ENCODE results near the gene SURF1. TPM values are rescaled to one million over a fixed set of nuclear protein-coding genes. Genes with fewer than 3 reads are reported as not detected.

The SURF1 gene, protein sequence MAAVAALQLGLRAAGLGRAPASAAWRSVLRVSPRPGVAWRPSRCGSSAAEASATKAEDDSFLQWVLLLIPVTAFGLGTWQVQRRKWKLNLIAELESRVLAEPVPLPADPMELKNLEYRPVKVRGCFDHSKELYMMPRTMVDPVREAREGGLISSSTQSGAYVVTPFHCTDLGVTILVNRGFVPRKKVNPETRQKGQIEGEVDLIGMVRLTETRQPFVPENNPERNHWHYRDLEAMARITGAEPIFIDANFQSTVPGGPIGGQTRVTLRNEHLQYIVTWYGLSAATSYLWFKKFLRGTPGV
- total RNA-seq (100 to 1,000 TPM in 1 of 9 donors, 10 to 100 TPM in 8; 50.9 to 111 (median 71.5) TPM), polyA plus RNA-seq (10 to 100 TPM; 55.7 to 96.3 (median 79.9) TPM)
- long read RNA-seq, donor 1, transcript SURF1-201 (9 exons, 1,093 nt): major isoform, 42 of 44 reads
- long read RNA-seq, donor 1, partial matches to known transcripts: 0 of 44 reads
- long read RNA-seq, donor 1, other reads (novel, unspliced or antisense): 0 of 44 reads
- long read RNA-seq, donor 2, transcript SURF1-201 (9 exons, 1,093 nt): major isoform, 19 of 21 reads
- long read RNA-seq, donor 2, partial matches to known transcripts: 0 of 21 reads
- long read RNA-seq, donor 2, other reads (novel, unspliced or antisense): 0 of 21 reads
- long read RNA-seq, donor 3, transcript SURF1-201 (9 exons, 1,093 nt): major isoform, 27 of 28 reads
- long read RNA-seq, donor 3, partial matches to known transcripts: 0 of 28 reads
- long read RNA-seq, donor 3, other reads (novel, unspliced or antisense): 0 of 28 reads
- long read RNA-seq, donor 4, transcript SURF1-201 (9 exons, 1,093 nt): major isoform, 18 of 24 reads
- long read RNA-seq, donor 4, partial matches to known transcripts: 0 of 24 reads
- long read RNA-seq, donor 4, other reads (novel, unspliced or antisense): 3 of 24 reads
- long read RNA-seq, donor 5, transcript SURF1-205 (8 exons, 991 nt): minor isoform, 6 of 106 reads
- long read RNA-seq, donor 5, transcript SURF1-203 (2 exons, 493 nt): minor isoform, 5 of 106 reads
- long read RNA-seq, donor 5, transcript SURF1-201 (9 exons, 1,093 nt): major isoform, 86 of 106 reads
- long read RNA-seq, donor 5, partial matches to known transcripts: 2 of 106 reads
- long read RNA-seq, donor 5, other reads (novel, unspliced or antisense): 6 of 106 reads
- long read RNA-seq, donor 6, partial matches to known transcripts: 3 of 9 reads
- long read RNA-seq, donor 6, other reads (novel, unspliced or antisense): 2 of 9 reads
- long read RNA-seq, donor 7, transcript SURF1-201 (9 exons, 1,093 nt): major isoform, 18 of 24 reads
- long read RNA-seq, donor 7, partial matches to known transcripts: 0 of 24 reads
- long read RNA-seq, donor 7, other reads (novel, unspliced or antisense): 0 of 24 reads
- long read RNA-seq, donor 8, transcript SURF1-201 (9 exons, 1,093 nt): major isoform, 33 of 38 reads
- long read RNA-seq, donor 8, partial matches to known transcripts: 0 of 38 reads
- long read RNA-seq, donor 8, other reads (novel, unspliced or antisense): 0 of 38 reads
- long read RNA-seq, donor 9, transcript SURF1-201 (9 exons, 1,093 nt): major isoform, 21 of 24 reads
- long read RNA-seq, donor 9, partial matches to known transcripts: 0 of 24 reads
- long read RNA-seq, donor 9, other reads (novel, unspliced or antisense): 0 of 24 reads
- long read RNA-seq, donor 10, transcript SURF1-201 (9 exons, 1,093 nt): major isoform, 27 of 32 reads
- long read RNA-seq, donor 10, partial matches to known transcripts: 0 of 32 reads
- long read RNA-seq, donor 10, other reads (novel, unspliced or antisense): 0 of 32 reads

GRCh38 chr9:133356391-133357091, at the start of gene SURF1, which contains the start of gene SURF2:
Gene SURF1 (minus strand): TSS chr9:133356487. CDS start chr9:133356453, 34 bp downstream.
Gene SURF2 (plus strand): TSS chr9:133356550. CDS start chr9:133356593, 43 bp downstream.
- TF ChIP-seq CTCF (IDR thresholded peaks at IDR 0.05) (no peak), POLR2A (IDR thresholded peaks at IDR 0.05) (peak in 1 of 2 donors; percentile 63)
- Histone ChIP-seq H3K4me1 (replicated peaks in 1 of 2) (peaks cover 11 to 38% of the 10 kb centered on the region in 2 donors), H3K27me3 (no peaks in the 10 kb centered on the region), H3K9me3 (replicated peaks in 1 of 3) (no peaks in the 10 kb centered on the region), H3K36me3 (replicated peaks in 1 of 2) (peaks cover 0 to 32% of the 10 kb centered on the region in 2 donors), H3K4me3 (peak within 1 kb of the TSS in 3 of 4 donors; percentile 44 to 74 (median 66)), H3K27ac (peak within 1 kb of the TSS in 4 of 5 donors; percentile 0 to 85 (median 57))
- WGBS, 4 donors: 0 to 2% (median 1%) methylated on average over 29 to 77 of the region's 78 CpGs
- intact Hi-C loops (cut with DNase I): loop anchor here (10.0 kb wide), 1 partner anchor 128 kb away; no protein-coding TSS in a partner anchor
- peak; percentile 85 to 93 (median 88) for DNase-seq

- intact Hi-C loops (cut with DNase I): loop anchor here in 1 of 2 donors (5.0 to 10.0 kb wide), 2 partner anchors 82 to 221 kb away; no protein-coding TSS in a partner anchor
- WGBS, 4 donors: 45 to 64% (median 55%) methylated on average over 14 to 19 of the region's 19 CpGs
Measured at GRCh38 chr9:133405508-133406438, 49.5 kb upstream of the SURF1 start.

More at GRCh38 chr9:133405508-133406438, 49.5 kb upstream of the SURF1 start:
- peaks cover 0 to 51% of the 10 kb centered on the region in 2 donors for H3K36me3 ChIP-seq (replicated peaks in 1 of 2)
- H3K4me3 ChIP-seq: no peak overlapping the region
- H3K9me3 ChIP-seq (replicated peaks in 1 of 3): no peaks in the 10 kb centered on the region
- peak overlapping the region in 3 of 5 donors; percentile 70 to 83 (median 74) for H3K27ac ChIP-seq
- TF ChIP-seq POLR2A (IDR thresholded peaks at IDR 0.05) (no peak), CTCF (IDR thresholded peaks at IDR 0.05) (no peak)
- peak in 5 of 7 donors; percentile 52 to 74 (median 71) for DNase-seq
- H3K4me1 ChIP-seq (replicated peaks in 1 of 2): peaks cover 10 to 29% of the 10 kb centered on the region in 2 donors
- H3K27me3 ChIP-seq: no peaks in the 10 kb centered on the region
